GM12878 (cell line): ENCODE measurements around the gene PIEZO2. TPM values are rescaled to one million over a fixed set of nuclear protein-coding genes. Genes with fewer than 3 reads are reported as not detected.

Experiments used
- ATAC-seq: fragments of 200-7000 bp; cut with Tn5 transposase; 3 replicates; pipeline ENCODE4 v1.9.1; 2020; ENCODE audit warnings: mild to moderate bottlenecking, moderate library complexity
- BruUV-seq: library from RNA; stranded (reverse); fragments of 400-500 nt; replicated peaks from 2 replicates; lab custom pipeline; 2021; lab: Mats Ljungman, UMichigan
- CTCF ChIA-PET: fragments of 300-600 bp; sonication (Branson Sonifier 250); formaldehyde crosslinking; extraction: SDS; loops from one replicate; lab custom pipeline; 2021; ENCODE audit warnings: inconsistent platforms; lab: Yijun Ruan, JAX
- POLR2A ChIA-PET: fragments of 350-600 bp; formaldehyde crosslinking; extraction: SDS; loops from one replicate; lab custom pipeline; 2021; ENCODE audit warnings: inconsistent platforms; lab: Charles Lee
- RAD21 ChIA-PET: fragments of 300-600 bp; sonication (Branson Sonifier 250); formaldehyde crosslinking; loops from one replicate; lab custom pipeline; 2023; ENCODE audit warnings: antibody characterized with exemption; ENCODE audit not compliant: unreplicated experiment; lab: Charles Lee
- SMC1A ChIA-PET: fragments of 300-600 bp; sonication (Branson Sonifier 250); formaldehyde crosslinking; loops from one replicate; lab custom pipeline; 2023; ENCODE audit not compliant: unreplicated experiment, uncharacterized antibody; lab: Charles Lee
- DNase-seq: peaks from one replicate; pipeline ENCODE4 v3.0.0-alpha.2; 2011; ENCODE audit warnings: low read depth, low spot score
- FAIRE-seq: peaks from 3 replicates; lab custom pipeline; 2011; peaks lifted over from hg19 to GRCh38; lab: Jason Lieb, UNC
- H2AFZ ChIP-seq: 2 replicates; pipeline ENCODE4 v1.6.0; 2011; ENCODE audit warnings: low read depth, low read length, control low read depth; ENCODE audit not compliant: control insufficient read depth
- H3K27ac ChIP-seq: 2 replicates; pipeline ENCODE4 v1.5.1; 2011; ENCODE audit warnings: control low read depth; ENCODE audit not compliant: control insufficient read depth, insufficient read depth
- H3K27me3 ChIP-seq, 2 experiments: replicated peaks in 1 of 2; 2 replicates each; pipeline versions ENCODE4 v1.6.0 to v1.6.1; 2011; ENCODE audit warnings: low read length in 1 of 2; ENCODE audit not compliant: control insufficient read depth in 2 of 2, insufficient read depth in 2 of 2
- H3K36me3 ChIP-seq, 2 experiments: 2 replicates each; pipeline ENCODE4 v1.5.1; 2011; ENCODE audit warnings: low read length in 1 of 2; ENCODE audit not compliant: control insufficient read depth in 2 of 2, insufficient read depth in 2 of 2
- H3K4me1 ChIP-seq: 2 replicates; pipeline ENCODE4 v1.6.1; 2011; ENCODE audit warnings: mild to moderate bottlenecking, low read length, moderate library complexity, mixed read lengths; ENCODE audit not compliant: control insufficient read depth, insufficient read depth
- H3K4me2 ChIP-seq: 2 replicates; pipeline ENCODE4 v1.6.0; 2011; ENCODE audit warnings: control low read depth; ENCODE audit not compliant: control insufficient read depth, insufficient read depth
- H3K4me3 ChIP-seq: fragments of 200-600 bp; sonication (generic); 2 replicates; pipeline ENCODE4 v1.5.1; 2016
- H3K79me2 ChIP-seq: 2 replicates; pipeline ENCODE4 v1.6.0; 2011; ENCODE audit warnings: low read length; ENCODE audit not compliant: control insufficient read depth, insufficient read depth
- H3K9ac ChIP-seq: 2 replicates; pipeline ENCODE4 v1.8.0; 2011; ENCODE audit warnings: low read length, control low read depth, mixed read lengths; ENCODE audit not compliant: control insufficient read depth, insufficient read depth
- H3K9me3 ChIP-seq: replicated peaks from 3 replicates; pipeline ENCODE4 v1.5.1; 2011; ENCODE audit warnings: mild to moderate bottlenecking, low read length; ENCODE audit not compliant: control insufficient read depth, insufficient read depth
- H4K20me1 ChIP-seq: 2 replicates; pipeline ENCODE4 v1.6.0; 2011; ENCODE audit not compliant: control insufficient read depth, insufficient read depth
- CBX3 ChIP-seq: fragments of 200-600 bp; sonication (generic); IDR thresholded peaks from 2 replicates; pipeline ENCODE4 v1.6.1; 2016; ENCODE audit warnings: low read depth, borderline replicate concordance
- CBX5 ChIP-seq: sonication (generic); IDR thresholded peaks from 2 replicates; pipeline ENCODE4 v1.6.1; 2016; ENCODE audit warnings: low read depth, moderate library complexity, mild to moderate bottlenecking, inconsistent platforms
- IKZF1 ChIP-seq: fragments of 450-650 bp; conservative IDR thresholded peaks from 2 replicates; pipeline ENCODE4 v1.6.1; 2017; ENCODE audit warnings: antibody characterized with exemption, mild to moderate bottlenecking
- IKZF2 ChIP-seq, 2 experiments: fragments of 450-650 bp; IDR thresholded peaks; 2 replicates each; pipeline ENCODE4 v1.6.1; 2017; ENCODE audit warnings: mild to moderate bottlenecking in 2 of 2, moderate library complexity in 2 of 2
- PAX5 ChIP-seq: IDR thresholded peaks from 2 replicates; pipeline ENCODE4 v1.6.1; 2011; ENCODE audit warnings: low read depth, low read length, borderline replicate concordance
- PKNOX1 ChIP-seq: fragments of 450-650 bp; IDR thresholded peaks from 2 replicates; pipeline ENCODE4 v1.6.1; 2016; ENCODE audit warnings: mild to moderate bottlenecking
- STAT1 ChIP-seq: fragments of 450-650 bp; conservative IDR thresholded peaks from 2 replicates; pipeline ENCODE4 v1.6.1; 2014; ENCODE audit warnings: antibody characterized with exemption, mild to moderate bottlenecking
- WGBS: methylation state at CpG from one replicate; pipeline ENCODE4 v1.1.6; 2016; ENCODE audit warnings: low lambda C conversion rate; ENCODE audit not compliant: insufficient replicate concordance, insufficient coverage; ENCODE audit errors: missing lambda C conversion rate; 5-methylcytosine and 5-hydroxymethylcytosine counted together
- in situ Hi-C: fragments of 300-500 bp; cut with MboI; formaldehyde crosslinking; loops from 9 replicates; pipeline ENCODE4 v1.14.3; 2018; ENCODE audit warnings: mixed read lengths
- intact Hi-C: fragments of 100-400 bp; cut with micrococcal nuclease; formaldehyde crosslinking; loops from one replicate; pipeline ENCODE4 v1.14.2; 2022; ENCODE audit not compliant: unreplicated experiment
- polyA plus RNA-seq, 11 experiments: library from polyadenylated mRNA; depleted of rRNA in 4 of 11; unstranded in 6 of 11; stranded (reverse) in 5 of 11; fragments of >200 nt; fragmentation: Nextera tagmentation in 4 of 11; fragmentation: Illumina TruSeq in 1 of 11; extraction: Ambion mirVana in 4 of 11; extraction: Trizol in 1 of 11; gene quantifications; 1 replicate in 1 of 11; 2 replicates in 10 of 11; pipeline versions ENCODE4 v1.2.1 to v1.2.3, GENCODE V29; 2011 to 2016; ENCODE audit warnings: inconsistent platforms in 2 of 11, missing spikeins in 2 of 11, low read depth in 1 of 11
- total RNA-seq, 4 experiments: library from RNA; depleted of rRNA in 3 of 4; stranded (reverse); fragments of >200 nt in 3 of 4; fragmentation: Illumina TruSeq in 1 of 4; extraction: Trizol in 1 of 4; gene quantifications; 2 replicates each; pipeline versions ENCODE4 v1.2.1 to v1.2.3, GENCODE V29; 2013 to 2021

Gene PIEZO2
- total and polyA plus RNA-seq, 10 of the 15 experiments (the other 5 are each of a cell fraction or from before 2014, with no cell fraction given): 6.7 to 42.3 (median 27.4) TPM

- TF ChIP-seq IKZF1 (no peak), PAX5 (no peak)
These were observed 149.3 kb downstream of the PIEZO2 start (continued) for GRCh38 chr18:11000071-11000470.

GRCh38 chr18:10997885-10998284, 151.5 kb downstream of the PIEZO2 start:
- no peak overlapping the region for H3K4me3 ChIP-seq
- in situ Hi-C loops: no loop called here
- no peak overlapping the region for H3K4me2 ChIP-seq
- no peaks in the 10 kb centered on the region for H3K27me3 ChIP-seq
- H2AFZ ChIP-seq: no peak overlapping the region
- CTCF ChIA-PET: no interaction called here
- FAIRE-seq (no peak), ATAC-seq (no peak), DNase-seq (no peak)
- no peak overlapping the region for H3K9ac ChIP-seq
- intact Hi-C loops: no loop called here
- H4K20me1 ChIP-seq: no peaks in the 10 kb centered on the region
- no peak for TF ChIP-seq STAT1
- TF ChIP-seq CBX5: peak; percentile 82; the same call in 1 of the 2 replicates
- 0 out of 2 replicates have a peak, but pooled peaks have one; percentile 85 for TF ChIP-seq CBX3
- H3K27ac ChIP-seq: no peak overlapping the region
- RAD21 ChIA-PET: no interaction called here
- H3K4me1 ChIP-seq: peaks cover 3% of the 10 kb centered on the region; the same call in 1 of the 2 replicates
- BruUV-seq: no TSS peak
- H3K9me3 ChIP-seq: peaks cover 26% of the 10 kb centered on the region
- peaks cover 14% of the 10 kb centered on the region for H3K79me2 ChIP-seq
- SMC1A ChIA-PET: interaction anchor here (1.0 kb wide), 1 partner anchor 24 kb away, joined by 4 read pairs; no protein-coding TSS in a partner anchor
- 0% methylated on average over 1 of the region's 1 CpG for WGBS
- H3K36me3 ChIP-seq: peaks cover 0 to 9% of the 10 kb centered on the region in 2 experiments; a peak in 2 of 4 replicates
- POLR2A ChIA-PET: no interaction called here

GRCh38 chr18:10995550-10995949, 153.8 kb downstream of the PIEZO2 start:
- no peak overlapping the region for H3K4me3 ChIP-seq
- ChIA-PET RAD21 (no interaction called here), SMC1A (interaction anchor here (0.7 to 1.5 kb wide), 6 partner anchors 9 to 46 kb away, joined by 3 to 6 read pairs (median 3); no protein-coding TSS in a partner anchor), CTCF (interaction anchor here (0.7 to 0.9 kb wide), 2 partner anchors 22 to 37 kb away, joined by 3 read pairs; no protein-coding TSS in a partner anchor), POLR2A (no interaction called here)
- peaks cover 2% of the 10 kb centered on the region for H3K79me2 ChIP-seq
- no TSS peak for BruUV-seq
- in situ Hi-C loops (no loop called here), intact Hi-C loops (no loop called here)
- no peak for ATAC-seq
- DNase-seq: no peak
- H3K9me3 ChIP-seq: peaks cover 25% of the 10 kb centered on the region
- H3K27me3 ChIP-seq: no peaks in the 10 kb centered on the region
- 0% methylated on average over 1 of the region's 1 CpG for WGBS
- no peaks in the 10 kb centered on the region for H3K4me1 ChIP-seq
- H3K36me3 ChIP-seq: peaks cover 0 to 9% of the 10 kb centered on the region in 2 experiments; a peak in 1 of 4 replicates
- H3K9ac ChIP-seq: no peak overlapping the region
- no peak overlapping the region for H3K4me2 ChIP-seq
- no peak overlapping the region for H2AFZ ChIP-seq
- FAIRE-seq: no peak
- H3K27ac ChIP-seq: no peak overlapping the region
- no peaks in the 10 kb centered on the region for H4K20me1 ChIP-seq
- TF ChIP-seq IKZF2 (IDR thresholded peaks at IDR 0.05): no peak
- TF ChIP-seq PKNOX1: peak; percentile 40; the same call in 1 of the 2 replicates
- TF ChIP-seq, all 136 proteins: peak for 1
